Forelimb muscle (tissue), 1 donor: ENCODE results near the gene C4BPA. TPM values are rescaled to one million over a fixed set of nuclear protein-coding genes. Genes with fewer than 3 reads are reported as not detected.

Experiments
- DNase-seq: peaks from one replicate; pipeline ENCODE4 v3.0.0-alpha.2; 2013; ENCODE audit warnings: low read depth
- polyA plus RNA-seq: library from polyadenylated mRNA; unstranded; fragments of 120-200 nt; gene quantifications from one replicate; pipeline ENCODE4 v1.2.1, GENCODE V29; 2013; ENCODE audit not compliant: insufficient read length

Gene C4BPA
- 0.47 TPM for polyA plus RNA-seq

- DNase-seq, result no peak
Observed at GRCh38 chr1:207103892-207104373, at the start of gene C4BPA. C4BPA (plus strand) TSS chr1:207104233; CDS start chr1:207113026, 8,793 bp downstream.

- no peak for DNase-seq
Observed at GRCh38 chr1:207054491-207054890, 49.5 kb upstream of the C4BPA start.

- no peak for DNase-seq
Observed at GRCh38 chr1:207055386-207056001, 48.5 kb upstream of the C4BPA start.

GRCh38 chr1:207056673-207057072 is 47.4 kb upstream of the C4BPA start:
- DNase-seq, result no peak

- no peak for DNase-seq
Observed at GRCh38 chr1:207058252-207058651, 45.8 kb upstream of the C4BPA start.

GRCh38 chr1:207058878-207059867 is 44.9 kb upstream of the C4BPA start:
- no peak for DNase-seq

- no peak for DNase-seq
Observed at GRCh38 chr1:207059881-207060280, 44.2 kb upstream of the C4BPA start.

GRCh38 chr1:207060596-207060995 is 43.4 kb upstream of the C4BPA start:
- no peak for DNase-seq

- DNase-seq, result no peak
Observed at GRCh38 chr1:207062058-207062457, 42.0 kb upstream of the C4BPA start.

- no peak for DNase-seq
Observed at GRCh38 chr1:207063014-207063413, 41.0 kb upstream of the C4BPA start.

- no peak for DNase-seq
Observed at GRCh38 chr1:207064561-207064960, 39.5 kb upstream of the C4BPA start.

- no peak for DNase-seq
Observed at GRCh38 chr1:207067185-207067584, 36.8 kb upstream of the C4BPA start.

GRCh38 chr1:207067665-207068064 is 36.4 kb upstream of the C4BPA start:
- DNase-seq, result no peak

GRCh38 chr1:207069061-207069460 is 35.0 kb upstream of the C4BPA start:
- DNase-seq, result no peak

- DNase-seq, result no peak
Observed at GRCh38 chr1:207069858-207070506, 34.1 kb upstream of the C4BPA start.

GRCh38 chr1:207070811-207071210 is 33.2 kb upstream of the C4BPA start:
- no peak for DNase-seq

- no peak for DNase-seq
Observed at GRCh38 chr1:207071426-207071825, 32.6 kb upstream of the C4BPA start.

- no peak for DNase-seq
Observed at GRCh38 chr1:207072233-207072632, 31.8 kb upstream of the C4BPA start.

GRCh38 chr1:207073906-207074820 is 29.9 kb upstream of the C4BPA start:
- DNase-seq, result no peak

GRCh38 chr1:207076181-207076955 is 27.7 kb upstream of the C4BPA start:
- no peak for DNase-seq
